GM18867 (cell line): ENCODE measurements around the gene FXYD6.
"Not testable (repeated sequence)": the region's sequence is repeated elsewhere in the genome, so short reads cannot be mapped to it uniquely, and the experiment has no call there.

Source experiments
- ATAC-seq: cut with Tn5 transposase; IDR thresholded peaks from one replicate; pipeline ENCODE4 v1.9.1; 2021; ENCODE audit warnings: mild to moderate bottlenecking, moderate library complexity; ENCODE audit not compliant: unreplicated experiment

The FXYD6 gene

DNA sequence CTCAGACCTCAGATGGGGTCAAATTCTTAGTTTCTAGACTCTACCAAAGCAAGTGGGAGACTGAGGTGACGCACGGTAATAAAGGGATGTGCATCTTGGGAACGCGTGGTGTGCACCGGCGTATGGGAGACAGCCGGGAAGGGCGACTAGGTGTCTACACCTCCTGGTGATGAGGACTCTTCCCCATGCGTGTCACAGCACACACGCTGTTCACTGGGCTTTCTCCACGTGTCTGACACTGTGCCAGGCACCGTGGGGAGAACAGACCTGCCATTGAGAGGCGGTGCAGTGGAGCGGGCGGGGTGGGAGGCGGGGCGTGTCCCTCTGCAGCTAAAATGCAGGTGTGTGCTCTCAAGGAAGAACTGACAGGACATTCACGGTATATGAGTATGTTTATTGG is 5.3 kb downstream of the FXYD6 start:
- no peak for ATAC-seq

DNA sequence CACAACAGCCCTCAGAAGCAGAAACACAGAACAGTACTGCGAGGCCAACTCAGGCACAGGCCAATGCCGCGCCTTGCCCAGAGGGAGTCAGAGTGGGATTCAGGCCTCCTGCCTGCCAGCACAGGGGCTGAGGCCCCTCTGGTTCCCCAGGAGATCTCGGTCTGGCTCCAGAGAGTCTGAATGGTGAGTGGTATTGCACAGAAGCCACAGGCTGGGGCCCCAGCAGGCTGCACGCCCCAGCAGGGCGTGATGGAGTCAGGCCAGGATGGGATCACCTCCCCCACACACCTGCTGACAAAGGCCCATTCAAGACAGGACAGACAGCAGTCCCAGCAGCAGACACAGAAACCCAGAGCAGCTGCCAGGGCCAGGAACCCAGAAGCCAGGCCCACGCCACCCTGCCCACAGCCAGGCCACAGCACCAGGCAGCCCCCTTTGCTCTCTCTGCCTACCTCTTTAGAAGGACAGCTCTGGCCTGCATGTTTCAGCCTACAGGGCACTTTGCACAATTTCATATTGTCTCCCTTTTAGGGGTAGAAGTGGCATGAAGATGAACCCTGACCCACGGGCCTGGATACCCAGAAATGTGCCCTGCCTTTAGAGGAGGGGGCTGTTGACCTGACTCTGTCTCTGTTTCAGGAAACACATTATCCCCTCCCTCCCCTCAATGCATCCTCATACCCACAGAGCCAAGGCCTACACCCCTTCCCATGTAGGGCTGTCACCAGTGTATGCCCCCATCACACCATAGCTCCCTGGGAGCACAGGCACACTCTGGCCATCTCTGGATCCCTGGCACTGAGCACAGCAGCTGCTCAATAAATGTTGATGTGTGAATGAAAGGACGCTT is 6.1 kb downstream of the FXYD6 start:
- no peak for ATAC-seq

GRCh38 chr11:117869604-117870003 is 6.9 kb downstream of the FXYD6 start:
- ATAC-seq = no peak

DNA sequence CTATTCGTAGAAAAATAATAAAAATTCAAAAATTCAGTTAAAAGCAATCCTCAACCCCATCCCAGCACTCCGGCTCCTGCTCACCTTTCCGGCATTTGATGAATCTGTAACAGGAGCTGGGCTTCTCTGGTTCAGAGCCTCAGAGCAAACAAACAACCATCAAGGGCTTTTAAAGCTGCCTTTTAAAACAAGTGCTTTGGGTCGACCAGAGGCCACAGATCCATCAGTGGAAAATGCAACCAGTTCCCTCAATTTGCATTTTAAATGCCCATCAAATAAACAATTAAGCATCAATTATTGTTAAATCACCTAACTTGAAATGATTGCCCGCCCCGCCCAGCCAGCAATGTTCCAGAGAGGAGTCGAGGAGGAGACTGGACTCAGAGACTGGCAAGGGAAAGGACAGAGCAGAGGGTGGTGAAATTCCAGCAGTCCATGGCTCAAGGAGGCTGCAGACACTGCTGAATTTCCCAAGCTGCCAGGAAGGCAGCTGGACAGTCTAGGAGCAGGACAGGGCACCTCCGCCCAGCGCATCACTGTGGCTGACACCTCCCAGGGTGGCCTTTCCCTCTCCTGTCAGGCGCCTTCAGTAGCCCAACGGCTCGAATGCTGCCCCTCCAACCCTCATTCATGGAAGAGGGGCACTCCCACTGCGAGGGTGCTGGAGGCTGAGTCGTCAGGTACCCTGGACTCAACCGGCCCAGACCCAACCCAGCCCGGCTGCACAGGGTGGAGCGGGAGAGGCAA is 7.5 kb downstream of the FXYD6 start:
- ATAC-seq = no peak

- no peak for ATAC-seq
Observed at GRCh38 chr11:117868088-117868487, 8.4 kb downstream of the FXYD6 start.

DNA sequence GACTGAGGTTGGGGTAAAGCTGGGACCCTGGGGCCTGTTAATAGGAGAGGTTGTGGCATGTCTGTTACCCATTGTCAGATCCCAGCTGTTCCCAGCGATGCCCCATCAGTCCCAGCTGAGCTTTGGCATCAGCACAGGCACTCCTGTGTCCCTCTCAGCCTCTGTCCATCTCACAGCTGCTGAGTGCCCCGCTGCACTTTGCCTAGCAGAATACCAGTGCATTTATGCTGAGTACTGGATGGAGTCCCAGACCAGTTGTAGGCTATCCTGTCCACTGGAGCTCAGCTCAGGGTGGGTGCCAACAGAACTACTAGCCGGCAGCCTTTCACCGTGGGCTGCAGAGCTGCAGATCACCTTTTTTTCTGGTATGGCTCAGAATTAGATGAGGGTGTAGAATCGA is 9.9 kb downstream of the FXYD6 start:
- no peak for ATAC-seq

DNA sequence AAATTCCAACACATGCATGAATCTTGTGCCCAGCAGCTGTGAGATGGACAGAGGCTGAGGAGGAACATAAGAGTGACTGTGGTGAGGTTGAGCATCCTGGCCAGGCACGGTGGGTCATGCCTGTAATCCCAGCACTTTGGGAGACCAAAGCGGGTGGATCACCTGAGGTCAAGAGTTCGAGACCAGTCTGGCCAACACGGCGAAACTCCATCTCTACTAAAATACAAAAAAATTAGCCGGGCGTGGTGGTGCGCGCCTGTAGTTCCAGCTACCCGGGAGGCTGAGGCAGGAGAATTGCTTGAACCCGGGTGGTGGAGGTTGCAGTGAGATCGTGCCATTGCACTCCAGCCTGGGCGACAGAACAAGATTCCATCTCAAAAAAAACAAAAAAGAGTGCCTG is 10.9 kb downstream of the FXYD6 start:
- ATAC-seq = not testable (repeated sequence)

- ATAC-seq = no peak
Observed at GRCh38 chr11:117863383-117863782, 13.1 kb downstream of the FXYD6 start.

GRCh38 chr11:117862753-117863152 is 13.7 kb downstream of the FXYD6 start:
- ATAC-seq = no peak

- ATAC-seq = no peak
Observed at GRCh38 chr11:117862019-117862725, 14.3 kb downstream of the FXYD6 start.

GRCh38 chr11:117861151-117862018 is 15.1 kb downstream of the FXYD6 start:
- no peak for ATAC-seq

GRCh38 chr11:117860139-117860538 is 16.3 kb downstream of the FXYD6 start:
- ATAC-seq = no peak

GRCh38 chr11:117859488-117860112 is 16.9 kb downstream of the FXYD6 start:
- ATAC-seq = no peak

GRCh38 chr11:117859061-117859460 is 17.4 kb downstream of the FXYD6 start:
- no peak for ATAC-seq

DNA sequence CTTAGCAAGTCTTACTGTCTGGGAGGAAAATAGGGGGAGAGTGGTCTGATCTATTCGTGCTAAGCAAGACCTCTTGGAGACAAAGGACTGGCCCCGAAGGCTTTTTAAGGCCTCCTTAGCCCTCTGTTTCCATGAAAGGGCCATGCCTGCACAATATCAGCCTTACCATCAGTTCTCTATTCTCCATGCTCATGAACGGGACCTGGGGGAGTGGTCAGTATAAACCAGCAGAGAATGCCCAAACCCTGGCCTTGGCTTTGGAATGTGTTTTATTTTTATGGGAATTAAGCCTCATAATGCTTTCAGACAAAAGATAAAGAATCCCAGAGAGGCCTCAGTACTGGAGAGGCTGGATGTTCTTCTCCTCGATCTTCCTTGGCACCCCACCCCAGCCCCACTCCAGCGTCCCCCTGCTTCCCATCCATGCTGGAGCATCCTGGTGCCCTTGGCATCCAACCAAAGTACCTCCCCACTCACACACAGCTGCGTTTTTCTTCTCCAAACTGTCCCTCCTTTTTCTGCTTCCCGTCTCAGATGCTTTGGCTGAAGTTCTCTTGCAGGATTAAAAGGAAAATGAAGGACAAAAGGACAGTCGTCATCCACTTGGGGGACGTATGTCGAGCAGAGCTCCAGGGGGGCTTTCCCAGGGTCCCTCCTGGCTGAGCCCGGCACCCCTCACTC is 18.6 kb downstream of the FXYD6 start:
- ATAC-seq = no peak

GRCh38 chr11:117855912-117856651 is 20.4 kb downstream of the FXYD6 start:
- no peak for ATAC-seq

- ATAC-seq = no peak
Observed at GRCh38 chr11:117855186-117855845, 21.1 kb downstream of the FXYD6 start.

DNA sequence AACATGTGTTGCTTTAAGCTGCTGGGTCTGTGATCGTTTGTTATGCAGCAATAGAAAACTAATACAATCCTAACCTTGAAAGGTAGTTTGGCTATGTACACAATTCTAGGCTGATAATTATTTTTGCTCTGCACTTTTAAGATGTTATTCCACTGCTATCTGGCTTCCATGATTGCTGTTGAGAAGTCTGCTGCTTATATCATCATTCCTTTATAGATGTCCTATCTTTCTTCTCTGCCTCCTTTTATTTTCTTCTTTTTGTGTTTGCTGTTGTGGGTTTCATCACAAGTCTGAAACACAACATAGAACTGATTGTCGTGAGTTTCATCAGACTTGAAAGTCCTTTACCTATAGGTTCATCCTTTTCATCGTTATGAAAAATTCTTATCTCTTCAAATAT is 24.1 kb downstream of the FXYD6 start:
- no peak for ATAC-seq
